ENCODE results near the gene LPAR1.

Gene LPAR1

GRCh38 chr9:110950041-110950645 is 88.1 kb downstream of the LPAR1 start:
- no peak for DNase-seq

DNA sequence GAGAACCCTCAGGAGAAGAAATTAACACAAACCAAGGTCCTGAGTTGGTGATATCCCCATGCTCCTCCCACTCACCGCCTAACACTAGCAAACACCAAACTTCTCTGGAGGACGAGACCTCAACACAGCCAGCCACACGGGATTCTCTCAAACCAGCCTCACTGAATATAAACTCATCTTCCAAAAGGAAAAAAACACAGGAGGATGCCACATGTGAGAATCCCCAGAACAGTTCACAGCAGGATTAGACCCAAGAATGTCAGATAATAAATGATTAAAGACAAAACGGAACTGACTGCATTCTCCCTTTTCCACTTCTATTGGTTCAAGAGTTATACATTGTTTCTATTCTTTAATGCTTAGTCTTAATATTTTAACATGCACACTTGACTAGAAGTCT is 89.2 kb downstream of the LPAR1 start:
- DNase-seq, result no peak

DNA sequence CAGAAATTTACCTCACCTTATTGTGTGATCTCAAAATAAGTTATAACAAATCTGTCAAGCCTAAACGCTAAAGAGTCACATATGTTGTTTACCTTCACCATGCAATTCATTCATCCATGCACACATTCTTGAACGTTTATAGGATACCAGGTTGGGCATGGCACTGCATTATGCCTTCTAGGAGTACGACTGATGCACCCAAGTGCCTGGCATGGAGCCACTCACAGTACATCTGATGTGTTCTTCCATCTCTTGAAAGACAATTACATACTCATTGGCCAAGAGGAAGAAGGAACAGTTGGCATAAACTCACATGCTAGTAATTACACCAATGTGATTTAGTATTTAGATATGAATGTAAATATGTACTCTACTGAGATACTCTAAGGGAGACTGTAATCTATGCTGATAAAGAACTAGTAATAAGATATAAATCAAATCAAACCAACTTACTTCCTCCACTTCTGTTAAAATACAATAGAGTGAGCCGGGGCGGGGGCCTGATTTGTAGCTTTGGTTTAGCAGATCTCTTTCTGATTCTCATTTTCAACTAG is 90.7 kb downstream of the LPAR1 start:
- no peak for DNase-seq

GRCh38 chr9:110942522-110942921 is 95.7 kb downstream of the LPAR1 start:
- DNase-seq, result no peak

GRCh38 chr9:110940951-110941557 is 97.2 kb downstream of the LPAR1 start:
- DNase-seq, result no peak

DNA sequence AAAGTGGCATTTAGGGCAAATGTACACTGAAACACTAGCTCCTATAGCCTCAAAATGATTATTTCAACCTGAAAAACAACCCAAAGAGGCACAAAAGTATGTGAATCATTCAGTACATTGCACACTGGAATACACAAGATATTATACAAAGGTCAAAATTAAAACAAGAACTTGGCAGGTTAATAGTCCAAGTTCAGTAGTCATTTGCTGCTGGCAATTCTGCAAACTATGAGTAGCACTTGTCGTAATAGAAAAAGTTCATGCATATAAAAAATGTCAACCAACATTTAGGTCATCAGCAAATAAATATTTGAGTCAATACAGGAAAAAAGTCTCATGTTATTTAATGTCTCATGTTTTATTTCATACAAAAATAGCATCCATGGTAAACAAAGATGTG is 98.7 kb downstream of the LPAR1 start:
- no peak for DNase-seq

GRCh38 chr9:110939047-110939446 is 99.2 kb downstream of the LPAR1 start:
- no peak for DNase-seq

DNA sequence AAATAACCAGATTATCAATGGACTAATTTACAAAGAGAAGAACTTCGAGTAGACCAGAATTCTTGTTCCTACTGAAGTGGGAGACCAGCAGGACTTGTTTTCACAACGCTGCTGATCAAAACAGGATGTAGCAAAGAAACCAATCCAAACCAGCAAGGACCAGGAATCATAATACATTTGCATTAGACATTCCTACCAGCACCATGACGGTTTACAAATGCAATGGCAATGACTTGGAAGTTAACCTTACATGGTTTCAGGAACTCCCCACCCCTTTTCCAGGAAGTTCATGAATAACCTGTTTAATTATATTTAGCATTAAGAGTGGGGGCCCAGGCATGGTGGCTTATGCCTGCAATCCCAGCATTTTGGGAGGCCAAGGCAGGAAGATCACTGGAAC is 100.0 kb downstream of the LPAR1 start:
- no peak for DNase-seq

GRCh38 chr9:110936719-110937452 is 101.4 kb downstream of the LPAR1 start:
- no peak for DNase-seq

DNA sequence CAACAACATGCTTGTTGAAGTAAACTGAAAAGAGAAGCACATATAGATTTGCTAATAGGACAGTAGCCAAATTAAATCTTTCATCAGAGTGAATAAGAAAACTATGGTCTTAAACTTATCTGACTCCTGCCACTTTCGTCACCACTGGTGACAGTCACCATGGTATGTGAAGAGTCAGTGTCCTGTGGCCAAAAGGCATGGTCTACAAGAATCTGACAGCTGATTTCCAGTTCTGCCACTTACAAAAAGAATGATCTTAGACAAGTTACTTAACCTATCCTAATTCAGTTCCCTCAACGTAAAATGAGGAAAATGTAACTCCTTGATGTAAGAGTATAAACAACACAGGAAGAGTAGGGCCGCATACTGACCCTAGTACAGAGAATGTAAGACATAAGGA is 102.0 kb downstream of the LPAR1 start:
- DNase-seq, result no peak

DNA sequence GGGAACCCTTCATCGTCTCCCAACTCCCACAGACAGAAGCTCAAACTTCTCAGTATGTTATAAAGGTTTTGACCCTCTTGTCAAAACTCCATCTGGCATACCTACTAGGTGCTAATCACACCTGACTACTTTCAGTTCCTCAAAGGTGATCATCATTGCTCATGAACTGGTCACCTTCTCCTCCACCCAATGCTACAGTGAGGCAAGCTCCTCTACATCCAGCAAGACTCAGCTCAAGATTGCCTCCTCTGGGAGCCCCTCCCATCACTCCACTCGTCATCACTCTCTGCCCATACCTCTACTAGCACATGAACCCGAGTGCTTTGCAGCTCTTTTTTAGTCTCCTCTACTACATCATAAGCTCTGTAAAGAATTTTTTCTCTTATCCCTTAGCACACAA is 102.4 kb downstream of the LPAR1 start:
- no peak for DNase-seq

DNA sequence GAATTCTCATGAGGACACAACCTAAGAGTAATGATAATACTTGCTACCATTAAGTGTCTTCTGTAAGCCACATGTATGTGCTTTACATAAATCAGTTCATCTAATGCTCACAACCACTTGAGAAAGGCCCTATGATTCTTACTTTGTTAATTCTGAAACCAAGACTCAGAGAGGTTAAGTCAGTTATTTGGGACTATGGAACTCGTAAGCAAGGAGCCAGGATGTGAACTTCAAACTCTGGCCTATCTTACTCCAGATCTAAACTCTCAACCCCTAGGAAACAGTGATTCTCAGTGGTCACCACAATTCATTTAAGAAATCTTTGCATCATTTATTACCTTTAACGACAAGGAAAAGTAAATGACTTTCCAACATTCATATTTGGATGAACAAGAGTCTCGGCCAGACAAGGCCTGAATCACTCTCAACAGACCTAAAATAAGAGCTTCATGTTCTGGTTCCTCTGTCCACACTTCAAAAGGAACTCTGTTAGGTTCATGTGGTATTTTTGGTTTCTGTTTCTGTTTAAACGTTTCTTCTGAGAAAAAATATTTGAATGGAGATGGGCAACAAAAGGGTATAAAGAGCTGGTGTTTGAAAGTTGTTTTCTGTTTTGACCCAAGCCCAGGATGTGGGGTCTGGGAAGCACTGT is 104.8 kb downstream of the LPAR1 start:
- no peak for DNase-seq

DNA sequence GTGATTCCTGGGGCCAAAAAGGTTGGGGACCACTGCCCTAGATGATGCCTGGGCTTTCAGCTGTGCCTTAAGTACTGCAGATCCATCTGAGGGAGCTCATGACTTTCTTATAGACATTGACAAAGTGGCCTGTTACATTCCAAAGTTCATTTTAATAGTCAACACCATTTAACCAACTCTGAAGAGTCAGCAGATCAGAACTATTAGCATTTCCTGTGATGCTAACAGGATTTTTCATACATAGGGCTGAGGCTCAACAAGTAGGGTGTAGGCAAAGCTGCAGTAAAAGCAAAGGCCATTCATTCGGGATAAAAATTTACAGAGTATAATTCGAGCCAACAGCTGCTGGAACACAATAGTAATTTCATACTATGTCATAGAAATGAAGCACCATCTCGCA is 105.4 kb downstream of the LPAR1 start:
- DNase-seq, result no peak

DNA sequence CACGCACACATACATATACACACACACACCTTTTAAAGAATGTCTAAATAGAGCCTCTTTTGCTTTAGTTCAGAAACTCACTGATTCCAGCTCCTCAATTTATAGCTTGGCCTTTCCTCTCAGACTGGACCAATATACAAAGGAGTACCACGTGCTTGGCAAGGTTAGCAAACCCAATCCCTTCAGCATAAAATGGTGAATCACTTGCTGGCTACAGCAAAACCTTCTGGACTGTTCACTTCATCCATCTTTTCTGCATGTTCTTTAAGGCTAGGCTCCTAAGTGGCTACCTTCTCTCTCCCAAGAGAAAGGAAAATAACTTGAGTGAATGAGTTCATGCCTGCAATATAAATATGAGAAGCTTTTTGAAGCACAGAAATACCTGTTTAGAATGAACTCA is 109.7 kb downstream of the LPAR1 start:
- DNase-seq, result no peak

GRCh38 chr9:110926828-110927487 is 111.3 kb downstream of the LPAR1 start:
- DNase-seq, result no peak

DNA sequence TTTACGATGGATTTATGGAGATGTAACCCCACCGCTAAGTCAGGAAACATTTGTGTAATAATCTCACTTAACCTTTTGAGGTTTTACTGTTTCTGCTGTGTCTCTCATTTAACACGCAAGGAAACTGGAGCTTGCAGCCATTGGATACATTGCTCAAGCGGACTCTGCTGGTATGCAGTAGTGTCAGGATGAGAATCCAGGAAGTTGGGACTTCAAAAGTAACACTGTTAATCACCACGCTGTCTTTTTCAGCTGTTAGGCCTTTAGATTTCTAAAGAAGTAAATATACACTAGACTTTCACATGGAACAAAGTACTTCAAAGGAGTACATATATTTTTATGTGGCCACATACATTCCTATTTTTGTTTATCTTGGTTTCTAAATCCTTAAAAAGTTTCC is 114.7 kb downstream of the LPAR1 start:
- DNase-seq, result no peak

- no peak for DNase-seq
Measured at GRCh38 chr9:110922145-110922544, 116.1 kb downstream of the LPAR1 start.

GRCh38 chr9:110921705-110922104 is 116.6 kb downstream of the LPAR1 start:
- DNase-seq, result no peak

GRCh38 chr9:110919609-110920008 is 118.7 kb downstream of the LPAR1 start:
- no peak for DNase-seq

DNA sequence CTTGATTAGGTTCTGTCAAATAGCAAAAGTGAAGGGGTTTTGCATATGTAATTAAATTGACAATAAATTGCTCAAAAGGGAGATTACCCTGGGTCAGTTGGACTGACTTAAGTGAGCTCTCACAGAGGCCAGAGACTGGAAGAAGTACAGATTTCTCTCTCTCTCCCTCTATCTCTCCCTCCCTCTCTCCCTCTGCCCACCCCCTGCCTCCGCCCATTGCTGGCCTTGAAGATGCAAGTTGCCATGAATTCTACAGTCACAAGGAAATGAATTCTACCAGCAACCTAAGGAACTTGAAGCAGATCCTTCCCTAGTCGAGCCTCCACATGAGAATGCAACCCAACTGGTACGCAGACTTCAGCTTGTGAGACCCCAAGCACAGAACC is 119.2 kb downstream of the LPAR1 start:
- DNase-seq, result no peak

DNA sequence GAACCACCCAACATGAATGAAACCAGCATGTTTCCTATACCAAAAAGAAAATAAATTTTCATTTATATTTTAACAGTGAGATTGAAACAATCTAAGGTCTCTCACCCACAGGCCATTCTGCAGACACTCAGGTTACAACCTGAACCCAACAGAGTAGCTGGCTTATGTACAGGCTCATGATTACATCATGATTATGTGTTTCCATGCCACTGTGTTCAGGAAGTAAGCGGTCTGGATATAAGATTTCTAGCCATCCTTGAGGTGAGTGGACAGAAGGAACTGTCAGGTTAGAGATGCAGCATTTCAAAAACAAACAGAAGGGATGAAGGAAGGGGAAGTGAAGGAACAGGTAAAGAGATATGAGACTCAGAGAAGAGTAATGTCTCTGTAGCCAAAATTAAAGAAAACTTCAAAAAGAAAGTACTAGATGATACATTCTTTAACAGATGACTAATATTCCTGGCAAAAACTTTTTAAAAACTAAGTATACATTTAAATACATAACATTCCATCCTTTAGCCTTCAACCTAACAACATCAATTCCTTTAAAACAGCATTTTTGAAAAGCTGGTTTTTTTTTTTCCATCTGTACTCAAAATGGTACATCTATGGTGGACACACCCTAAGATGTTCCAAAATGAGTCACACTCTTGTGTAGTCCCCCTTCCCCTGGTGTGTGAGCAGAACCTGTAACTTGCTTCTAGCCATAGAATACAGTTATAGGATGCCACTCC is 119.8 kb downstream of the LPAR1 start:
- no peak for DNase-seq

GRCh38 chr9:110916403-110916802 is 121.9 kb downstream of the LPAR1 start:
- no peak for DNase-seq
